HepG2 (cell line): ENCODE measurements around the gene ZBP1. TPM values are rescaled to one million over a fixed set of nuclear protein-coding genes. Genes with fewer than 3 reads are reported as not detected.

Experiments
- ATAC-seq: fragments of 200-7000 bp; cut with Tn5 transposase; 3 replicates; pipeline ENCODE4 v1.9.1; 2020; ENCODE audit warnings: mild to moderate bottlenecking, moderate library complexity
- BruUV-seq: library from RNA; stranded (reverse); fragments of 400-500 nt; replicated peaks from 2 replicates; lab custom pipeline; 2021; lab: Mats Ljungman, UMichigan
- CTCF ChIA-PET: fragments of 300-600 bp; formaldehyde crosslinking; extraction: SDS; loops from one replicate; lab custom pipeline; 2021; ENCODE audit warnings: low total read pairs, inconsistent platforms, low intra/inter-chr PET ratio; lab: Yijun Ruan, JAX
- POLR2A ChIA-PET: fragments of 350-600 bp; sonication (Branson Sonifier 250); formaldehyde crosslinking; loops from one replicate; lab custom pipeline; 2020; ENCODE audit warnings: antibody characterized with exemption, inconsistent platforms; lab: Yijun Ruan, JAX
- DNase-seq: peaks from one replicate; pipeline ENCODE4 v3.0.0-alpha.2; 2015; ENCODE audit warnings: low spot score
- FAIRE-seq: peaks from 3 replicates; lab custom pipeline; 2011; peaks lifted over from hg19 to GRCh38; lab: Jason Lieb, UNC
- H2AFZ ChIP-seq: one replicate; pipeline ENCODE4 v1.6.1; 2011; ENCODE audit warnings: low read length, inconsistent platforms
- H3K27ac ChIP-seq: fragments of 300-600 bp; 3 replicates; pipeline ENCODE4 v1.8.0; 2011; ENCODE audit warnings: mixed run types, mild to moderate bottlenecking, mixed read lengths, low read length, inconsistent platforms; ENCODE audit not compliant: insufficient read depth; ENCODE audit errors: extremely low read length
- H3K27me3 ChIP-seq, 2 experiments: fragments of 200-600 bp in 1 of 2; 2 replicates in 1 of 2; 3 replicates in 1 of 2; pipeline versions ENCODE4 v1.6.0 to v1.8.0; 2011; ENCODE audit warnings: low read length in 2 of 2, mild to moderate bottlenecking in 2 of 2, moderate library complexity in 2 of 2, inconsistent platforms in 1 of 2; ENCODE audit not compliant: insufficient read depth in 2 of 2, control insufficient read depth in 1 of 2
- H3K36me3 ChIP-seq, 2 experiments: fragments of 200-600 bp in 1 of 2; replicated peaks in 1 of 2; 2 replicates in 1 of 2; 3 replicates in 1 of 2; pipeline versions ENCODE4 v1.5.1 to v1.8.0; 2011; ENCODE audit warnings: low read length in 2 of 2, inconsistent platforms in 1 of 2; ENCODE audit not compliant: insufficient read depth in 2 of 2, control insufficient read depth in 1 of 2
- H3K4me1 ChIP-seq: 2 replicates; pipeline ENCODE4 v1.5.1; 2012; ENCODE audit warnings: low read length, inconsistent platforms; ENCODE audit not compliant: insufficient read depth
- H3K4me2 ChIP-seq: 2 replicates; pipeline ENCODE4 v1.6.0; 2011; ENCODE audit warnings: low read depth, low read length, inconsistent platforms
- H3K4me3 ChIP-seq, 3 experiments: fragments of 200-600 bp in 1 of 3; sonication (generic), shearing (Covaris generic) in 1 of 3; replicated peaks in 1 of 3; 2 replicates each; pipeline ENCODE4 v1.5.1; 2011 to 2016; ENCODE audit warnings: low read length in 3 of 3, inconsistent platforms in 2 of 3, low read depth in 2 of 3, mild to moderate bottlenecking in 2 of 3, control low read depth in 1 of 3, mixed read lengths in 1 of 3; ENCODE audit not compliant: insufficient read depth in 1 of 3
- H3K79me2 ChIP-seq: one replicate; pipeline ENCODE4 v1.6.1; 2011; ENCODE audit warnings: low read length, inconsistent platforms; ENCODE audit not compliant: insufficient read depth
- H3K9ac ChIP-seq: 2 replicates; pipeline ENCODE4 v1.6.0; 2011; ENCODE audit warnings: mild to moderate bottlenecking, low read depth, low read length, inconsistent platforms; ENCODE audit not compliant: insufficient read depth
- H3K9me3 ChIP-seq: 2 replicates; pipeline ENCODE4 v1.5.1; 2012; ENCODE audit warnings: mild to moderate bottlenecking, low read length
- H4K20me1 ChIP-seq: 2 replicates; pipeline ENCODE4 v1.6.0; 2011; ENCODE audit warnings: inconsistent platforms, mild to moderate bottlenecking, low read length, moderate library complexity; ENCODE audit not compliant: insufficient read depth
- BRD4 ChIP-seq: sonication (generic); formaldehyde crosslinking; IDR thresholded peaks from 2 replicates; pipeline ENCODE4 v1.4.0; 2020; ENCODE audit warnings: missing genetic modification reagents
- HMG20A ChIP-seq: IDR thresholded peaks from 2 replicates; pipeline ENCODE4 v1.6.1; 2016; ENCODE audit warnings: borderline replicate concordance
- KDM4B ChIP-seq: sonication (generic); formaldehyde crosslinking; IDR thresholded peaks from 2 replicates; pipeline ENCODE4 v1.4.0; 2020; ENCODE audit warnings: missing genetic modification reagents
- MAF1 ChIP-seq: sonication (generic); formaldehyde crosslinking; IDR thresholded peaks from 2 replicates; pipeline ENCODE4 v1.5.0; 2020; ENCODE audit warnings: missing genetic modification reagents, borderline replicate concordance
- MYNN ChIP-seq: sonication (generic); formaldehyde crosslinking; IDR thresholded peaks from 2 replicates; pipeline ENCODE4 v1.4.0; 2020; ENCODE audit warnings: mild to moderate bottlenecking, low read depth, missing genetic modification reagents
- MZF1 ChIP-seq: sonication (generic); formaldehyde crosslinking; IDR thresholded peaks from 2 replicates; pipeline ENCODE4 v1.8.1; 2023; ENCODE audit warnings: mild to moderate bottlenecking, missing genetic modification reagents, borderline replicate concordance
- PPARG ChIP-seq: conservative IDR thresholded peaks from 2 replicates; pipeline ENCODE4 v1.6.1; 2016; ENCODE audit warnings: missing biosample characterization, missing genetic modification reagents
- RBM39 ChIP-seq: fragments of 200-400 bp; formaldehyde crosslinking; IDR thresholded peaks from one replicate; pipeline ENCODE4 v1.6.1; 2018; ENCODE audit warnings: antibody characterized with exemption, mild to moderate bottlenecking, low read depth, low read length; ENCODE audit not compliant: poor library complexity, severe bottlenecking
- SOX6 ChIP-seq, 2 experiments: fragments of 450-650 bp in 1 of 2; sonication (generic) in 1 of 2; formaldehyde crosslinking in 1 of 2; IDR thresholded peaks; 2 replicates each; pipeline versions ENCODE4 v1.4.0 to v1.6.1; 2017 to 2020; ENCODE audit warnings: antibody characterized with exemption in 1 of 2, mild to moderate bottlenecking in 1 of 2, missing genetic modification reagents in 1 of 2
- ZNF552 ChIP-seq: sonication (generic); formaldehyde crosslinking; IDR thresholded peaks from 2 replicates; pipeline ENCODE4 v1.9.0; 2022; ENCODE audit warnings: missing genetic modification reagents, mild to moderate bottlenecking, borderline replicate concordance
- ZNF670 ChIP-seq: sonication (generic); formaldehyde crosslinking; IDR thresholded peaks from 2 replicates; pipeline ENCODE4 v1.8.0; 2022; ENCODE audit warnings: mild to moderate bottlenecking, missing genetic modification reagents, borderline replicate concordance
- ZSCAN12 ChIP-seq: sonication (generic); formaldehyde crosslinking; IDR thresholded peaks from 2 replicates; pipeline ENCODE4 v1.9.0; 2021; ENCODE audit warnings: mild to moderate bottlenecking, missing genetic modification reagents
- WGBS: methylation state at CpG from one replicate; pipeline ENCODE4 v1.1.6; 2017; ENCODE audit warnings: low lambda C conversion rate; 5-methylcytosine and 5-hydroxymethylcytosine counted together
- in situ Hi-C: cut with HindIII; loops from 2 replicates; pipeline ENCODE4 v1.10.0; 2017; ENCODE audit warnings: low pct_unique_long_range_greater_than_20kb; ENCODE audit not compliant: extremely low pct_ligation_motif_present
- intact Hi-C: fragments of 100-400 bp; cut with micrococcal nuclease; formaldehyde crosslinking; loops from one replicate; pipeline ENCODE4 v1.10.0; 2022; ENCODE audit not compliant: unreplicated experiment
- polyA plus RNA-seq, 8 experiments: library from polyadenylated mRNA; depleted of rRNA in 3 of 8; stranded (reverse) in 7 of 8; unstranded in 1 of 8; fragments of >200 nt; fragmentation: Illumina TruSeq in 4 of 8; extraction: Trizol in 4 of 8; gene quantifications; 2 replicates each; pipeline versions ENCODE4 v1.2.1 to v1.2.3, GENCODE V29; 2011 to 2016; ENCODE audit warnings: low read depth in 4 of 8, missing spikeins in 1 of 8, mixed read lengths in 1 of 8; ENCODE audit not compliant: insufficient read depth in 1 of 8
- total RNA-seq, 5 experiments: library from RNA; depleted of rRNA; stranded (reverse); fragments of >200 nt; fragmentation: Illumina TruSeq; extraction: Trizol; gene quantifications; 2 replicates each; pipeline ENCODE4 v1.2.3, GENCODE V29; 2016; ENCODE audit warnings: low read depth in 1 of 5
- TF ChIP-seq, protein P1 (sequence below): sonication (generic); formaldehyde crosslinking; IDR thresholded peaks from 2 replicates; pipeline ENCODE4 v1.4.0; 2020; ENCODE audit warnings: missing genetic modification reagents
- TF ChIP-seq, protein P2 (sequence below): sonication (generic); formaldehyde crosslinking; IDR thresholded peaks from 2 replicates; pipeline ENCODE4 v1.5.1; 2020; ENCODE audit warnings: mild to moderate bottlenecking, missing genetic modification reagents
- TF ChIP-seq, protein P3 (sequence below): sonication (generic); formaldehyde crosslinking; IDR thresholded peaks from 2 replicates; pipeline ENCODE4 v1.9.0; 2021; ENCODE audit warnings: missing genetic modification reagents, mild to moderate bottlenecking, borderline replicate concordance

Gene ZBP1
- total and polyA plus RNA-seq, 2 of the 13 experiments (the other 11 are each of a cell fraction or from before 2014, with no cell fraction given): not detected

DNA sequence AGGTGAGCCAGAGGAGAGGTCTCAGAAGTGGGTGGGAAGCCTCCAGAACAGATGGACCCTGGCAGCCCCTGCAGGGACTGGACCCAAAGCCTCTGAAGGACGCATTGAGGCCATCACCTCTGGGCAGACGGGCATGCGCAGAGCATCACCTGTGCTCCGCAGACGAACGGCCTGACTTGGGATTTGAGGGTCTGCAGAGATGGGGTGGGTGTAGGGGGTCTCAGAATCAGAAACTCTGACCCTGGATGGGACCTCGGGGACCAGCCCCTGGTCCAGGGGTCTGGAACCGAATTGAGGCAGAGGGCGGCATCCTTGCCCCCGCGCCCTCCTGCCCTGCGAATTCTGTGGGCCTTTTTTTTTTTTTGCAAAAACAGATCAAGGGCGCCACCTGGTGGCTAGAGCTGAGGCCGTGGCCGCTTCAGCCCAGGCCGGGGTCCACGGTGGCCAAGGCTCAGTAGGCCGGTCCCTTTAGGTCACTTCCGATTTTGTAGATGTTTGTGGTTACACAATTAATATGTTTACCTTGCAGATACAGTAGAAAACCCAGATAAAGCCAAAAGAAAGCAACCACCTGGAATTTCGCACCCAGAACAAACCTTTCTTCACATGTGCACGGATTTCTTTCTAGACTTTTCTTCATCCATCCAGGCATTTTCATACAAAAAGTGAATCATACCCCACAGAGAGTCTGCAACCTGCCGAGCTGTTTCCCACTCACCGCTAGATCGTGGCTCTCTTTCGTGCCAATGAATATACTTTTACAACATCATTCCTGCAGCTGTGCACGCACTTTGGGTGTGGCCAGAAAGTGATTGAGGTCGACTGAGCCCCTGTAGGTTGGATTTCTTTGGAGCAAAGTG lies 25.9 kb downstream of the ZBP1 start:
- FAIRE-seq (peak; percentile 23), ATAC-seq (peak; percentile 47), DNase-seq (peak; percentile 33)
- CTCF ChIA-PET: interaction anchor here (0.8 to 10.0 kb wide), 10 partner anchors 11 to 617 kb away, joined by 3 to 222 read pairs (median 4); partner anchors contain the start of gene CTCFL
- H3K36me3 ChIP-seq: no peaks in the 10 kb centered on the region
- H3K27ac ChIP-seq: no peak overlapping the region
- H3K27me3 ChIP-seq: peaks cover 0 to 18% of the 10 kb centered on the region in 2 experiments; a peak in 3 of 5 replicates
- intact Hi-C loops: loop anchor here (1.0 to 5.0 kb wide), 2 partner anchors 37 to 80 kb away; no protein-coding TSS in a partner anchor
- WGBS: 18% methylated on average over 27 of the region's 27 CpGs
- peak overlapping the region; percentile 26; the same call in 1 of the 2 replicates for H3K4me2 ChIP-seq
- no peak overlapping the region for H3K4me3 ChIP-seq
- H3K9me3 ChIP-seq: no peaks in the 10 kb centered on the region
- H3K9ac ChIP-seq: no peak overlapping the region
- no peak overlapping the region for H2AFZ ChIP-seq
- in situ Hi-C loops: loop anchor here (5.0 kb wide), 1 partner anchor 77 kb away; no protein-coding TSS in a partner anchor
- no peaks in the 10 kb centered on the region for H3K79me2 ChIP-seq
- H4K20me1 ChIP-seq: no peaks in the 10 kb centered on the region
- H3K4me1 ChIP-seq: peaks cover 55% of the 10 kb centered on the region
- no TSS peak for BruUV-seq
- POLR2A ChIA-PET: interaction anchor here (1.0 kb wide), 1 partner anchor 33 kb away, joined by 3 read pairs; the partner anchor contains the start of gene PCK1
- peak; percentile 64; the same call in 1 of the 2 replicates for TF ChIP-seq MZF1 (CRISPR knock-in tag)
- TF ChIP-seq ZSCAN12: peak; percentile 59; the same call in 1 of the 2 replicates
- TF ChIP-seq, protein P1, sequence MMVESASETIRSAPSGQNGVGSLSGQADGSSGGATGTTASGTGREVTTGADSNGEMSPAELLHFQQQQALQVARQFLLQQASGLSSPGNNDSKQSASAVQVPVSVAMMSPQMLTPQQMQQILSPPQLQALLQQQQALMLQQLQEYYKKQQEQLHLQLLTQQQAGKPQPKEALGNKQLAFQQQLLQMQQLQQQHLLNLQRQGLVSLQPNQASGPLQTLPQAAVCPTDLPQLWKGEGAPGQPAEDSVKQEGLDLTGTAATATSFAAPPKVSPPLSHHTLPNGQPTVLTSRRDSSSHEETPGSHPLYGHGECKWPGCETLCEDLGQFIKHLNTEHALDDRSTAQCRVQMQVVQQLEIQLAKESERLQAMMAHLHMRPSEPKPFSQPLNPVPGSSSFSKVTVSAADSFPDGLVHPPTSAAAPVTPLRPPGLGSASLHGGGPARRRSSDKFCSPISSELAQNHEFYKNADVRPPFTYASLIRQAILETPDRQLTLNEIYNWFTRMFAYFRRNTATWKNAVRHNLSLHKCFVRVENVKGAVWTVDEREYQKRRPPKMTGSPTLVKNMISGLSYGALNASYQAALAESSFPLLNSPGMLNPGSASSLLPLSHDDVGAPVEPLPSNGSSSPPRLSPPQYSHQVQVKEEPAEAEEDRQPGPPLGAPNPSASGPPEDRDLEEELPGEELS: peak; percentile 24; the same call in 1 of the 2 replicates
- no peak for TF ChIP-seq MAF1
- TF ChIP-seq MYNN (CRISPR knock-in tag): no peak
- no peak for TF ChIP-seq SOX6 (IDR thresholded peaks at IDR 0.05)
- TF ChIP-seq SOX6 (CRISPR knock-in tag; IDR thresholded peaks at IDR 0.05): peak; percentile 29; the same call in 1 of the 2 replicates
- TF ChIP-seq ZNF670: peak; percentile 82; the same call in 1 of the 2 replicates
- TF ChIP-seq BRD4 (CRISPR knock-in tag): no peak
- TF ChIP-seq PPARG (CRISPR knock-in tag): no peak
- TF ChIP-seq ZNF552 (CRISPR knock-in tag): 0 out of 2 replicates have a peak, but pooled peaks have one; percentile 45
- TF ChIP-seq HMG20A (CRISPR knock-in tag): no peak
- TF ChIP-seq, protein P2, sequence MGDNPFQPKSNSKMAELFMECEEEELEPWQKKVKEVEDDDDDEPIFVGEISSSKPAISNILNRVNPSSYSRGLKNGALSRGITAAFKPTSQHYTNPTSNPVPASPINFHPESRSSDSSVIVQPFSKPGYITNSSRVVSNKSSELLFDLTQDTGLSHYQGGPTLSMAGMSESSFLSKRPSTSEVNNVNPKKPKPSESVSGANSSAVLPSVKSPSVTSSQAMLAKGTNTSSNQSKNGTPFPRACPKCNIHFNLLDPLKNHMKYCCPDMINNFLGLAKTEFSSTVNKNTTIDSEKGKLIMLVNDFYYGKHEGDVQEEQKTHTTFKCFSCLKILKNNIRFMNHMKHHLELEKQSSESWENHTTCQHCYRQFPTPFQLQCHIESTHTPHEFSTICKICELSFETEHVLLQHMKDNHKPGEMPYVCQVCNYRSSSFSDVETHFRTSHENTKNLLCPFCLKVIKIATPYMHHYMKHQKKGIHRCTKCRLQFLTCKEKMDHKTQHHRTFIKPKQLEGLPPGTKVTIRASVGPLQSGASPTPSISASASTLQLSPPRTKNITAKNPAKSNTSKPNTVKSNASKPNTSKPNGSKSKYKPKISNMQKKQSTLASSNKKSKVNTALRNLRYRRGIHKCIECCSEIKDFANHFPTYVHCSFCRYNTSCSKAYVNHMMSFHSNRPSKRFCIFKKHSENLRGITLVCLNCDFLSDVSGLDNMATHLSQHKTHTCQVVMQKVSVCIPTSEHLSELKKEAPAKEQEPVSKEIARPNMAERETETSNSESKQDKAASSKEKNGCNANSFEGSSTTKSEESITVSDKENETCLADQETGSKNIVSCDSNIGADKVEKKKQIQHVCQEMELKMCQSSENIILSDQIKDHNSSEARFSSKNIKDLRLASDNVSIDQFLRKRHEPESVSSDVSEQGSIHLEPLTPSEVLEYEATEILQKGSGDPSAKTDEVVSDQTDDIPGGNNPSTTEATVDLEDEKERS (CRISPR knock-in tag): peak; percentile 74
- TF ChIP-seq, protein P3, sequence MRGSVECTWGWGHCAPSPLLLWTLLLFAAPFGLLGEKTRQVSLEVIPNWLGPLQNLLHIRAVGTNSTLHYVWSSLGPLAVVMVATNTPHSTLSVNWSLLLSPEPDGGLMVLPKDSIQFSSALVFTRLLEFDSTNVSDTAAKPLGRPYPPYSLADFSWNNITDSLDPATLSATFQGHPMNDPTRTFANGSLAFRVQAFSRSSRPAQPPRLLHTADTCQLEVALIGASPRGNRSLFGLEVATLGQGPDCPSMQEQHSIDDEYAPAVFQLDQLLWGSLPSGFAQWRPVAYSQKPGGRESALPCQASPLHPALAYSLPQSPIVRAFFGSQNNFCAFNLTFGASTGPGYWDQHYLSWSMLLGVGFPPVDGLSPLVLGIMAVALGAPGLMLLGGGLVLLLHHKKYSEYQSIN: no peak
- TF ChIP-seq RBM39: peak; percentile 64
- TF ChIP-seq KDM4B (CRISPR knock-in tag): no peak
